Activated CD4-positive, alpha-beta T cell treated with anti-CD3 and anti-CD28 coated beads, Interleukin-2, amount 50 U/mL, for 4 hours (primary cell): Measurements from ENCODE around the gene ESPL1.
"Not testable (repeated sequence)": the region's sequence is repeated elsewhere in the genome, so short reads cannot be mapped to it uniquely, and the experiment has no call there.

Experiments
- DNase-seq, 2 experiments: peaks; one replicate each; pipeline ENCODE4 v3.0.0-alpha.2; 2020

Gene ESPL1

DNA sequence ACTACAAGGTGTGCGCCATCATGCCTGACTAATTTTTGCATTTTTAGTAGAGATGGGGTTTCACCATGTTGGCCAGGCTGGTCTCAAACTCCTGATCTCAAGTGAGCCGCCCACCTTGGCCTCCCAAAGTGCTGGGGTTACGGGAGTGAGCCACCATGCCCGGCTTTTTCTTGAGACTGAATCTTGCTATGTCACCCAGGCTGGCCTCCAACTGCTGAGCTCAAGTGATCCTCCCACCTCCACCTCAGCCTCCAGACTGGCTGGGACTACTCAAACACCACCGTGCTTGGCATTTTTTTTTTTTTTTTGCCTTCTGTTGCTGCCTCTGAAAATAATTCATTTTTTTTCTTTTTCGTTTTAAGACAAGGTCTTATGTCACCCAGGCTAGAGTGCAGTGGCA is 8.2 kb upstream of the ESPL1 start:
- DNase-seq, result no peak

DNA sequence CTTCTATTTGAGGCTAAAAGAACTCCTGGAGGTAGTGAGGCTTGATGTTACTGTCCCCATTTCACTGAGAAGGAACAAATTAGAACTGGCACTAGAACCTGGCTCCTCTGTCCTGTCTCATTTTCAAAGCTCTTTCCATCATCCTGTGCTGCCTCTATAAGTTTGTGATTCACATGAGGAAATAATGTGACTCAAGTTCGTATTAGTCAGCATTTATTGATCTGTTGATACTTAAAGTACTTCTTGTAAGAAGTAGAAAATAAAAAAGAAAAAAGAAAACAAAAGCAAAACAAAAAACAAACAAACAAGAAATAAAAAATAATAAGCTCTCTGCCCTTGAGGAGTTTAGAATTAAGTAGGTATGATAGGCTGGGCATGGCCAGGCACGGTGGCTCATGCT is 2.3 kb upstream of the ESPL1 start:
- no peak for DNase-seq

DNA sequence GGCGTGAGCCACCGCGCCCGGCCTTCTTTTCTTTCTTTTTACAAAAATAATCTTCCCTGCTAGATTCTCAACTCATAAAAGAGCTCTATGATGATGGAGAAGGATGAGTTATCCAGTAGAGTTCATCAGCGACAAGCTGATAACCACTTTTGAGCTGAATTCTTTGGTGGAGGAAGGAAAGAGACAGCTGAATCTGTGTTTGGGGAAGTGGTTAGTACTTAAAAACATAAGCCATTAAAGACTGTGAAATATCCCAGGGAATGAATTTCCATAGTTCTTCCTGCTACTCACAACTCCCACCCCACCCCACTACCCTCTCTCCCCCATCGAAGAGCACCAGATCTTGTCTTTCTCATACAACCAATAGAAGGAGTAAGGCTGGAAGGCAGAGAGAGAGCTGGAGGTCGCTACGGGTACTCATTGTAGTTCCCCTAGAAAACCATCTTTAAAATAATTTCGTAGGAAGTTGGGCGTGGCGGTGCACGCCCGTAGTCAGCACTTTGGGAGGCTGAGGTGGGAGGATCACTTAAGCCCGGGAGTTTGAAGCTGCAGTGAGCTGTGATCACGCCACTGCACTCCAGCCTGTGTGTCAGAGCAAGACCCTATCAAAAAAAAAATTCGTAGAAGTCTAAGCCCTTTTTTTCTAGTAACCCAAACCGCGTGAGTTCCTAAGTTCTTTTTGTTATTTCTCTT is 647 bp upstream of the ESPL1 start:
- DNase-seq, result peak in 1 of 2 experiments; percentile 29

DNA sequence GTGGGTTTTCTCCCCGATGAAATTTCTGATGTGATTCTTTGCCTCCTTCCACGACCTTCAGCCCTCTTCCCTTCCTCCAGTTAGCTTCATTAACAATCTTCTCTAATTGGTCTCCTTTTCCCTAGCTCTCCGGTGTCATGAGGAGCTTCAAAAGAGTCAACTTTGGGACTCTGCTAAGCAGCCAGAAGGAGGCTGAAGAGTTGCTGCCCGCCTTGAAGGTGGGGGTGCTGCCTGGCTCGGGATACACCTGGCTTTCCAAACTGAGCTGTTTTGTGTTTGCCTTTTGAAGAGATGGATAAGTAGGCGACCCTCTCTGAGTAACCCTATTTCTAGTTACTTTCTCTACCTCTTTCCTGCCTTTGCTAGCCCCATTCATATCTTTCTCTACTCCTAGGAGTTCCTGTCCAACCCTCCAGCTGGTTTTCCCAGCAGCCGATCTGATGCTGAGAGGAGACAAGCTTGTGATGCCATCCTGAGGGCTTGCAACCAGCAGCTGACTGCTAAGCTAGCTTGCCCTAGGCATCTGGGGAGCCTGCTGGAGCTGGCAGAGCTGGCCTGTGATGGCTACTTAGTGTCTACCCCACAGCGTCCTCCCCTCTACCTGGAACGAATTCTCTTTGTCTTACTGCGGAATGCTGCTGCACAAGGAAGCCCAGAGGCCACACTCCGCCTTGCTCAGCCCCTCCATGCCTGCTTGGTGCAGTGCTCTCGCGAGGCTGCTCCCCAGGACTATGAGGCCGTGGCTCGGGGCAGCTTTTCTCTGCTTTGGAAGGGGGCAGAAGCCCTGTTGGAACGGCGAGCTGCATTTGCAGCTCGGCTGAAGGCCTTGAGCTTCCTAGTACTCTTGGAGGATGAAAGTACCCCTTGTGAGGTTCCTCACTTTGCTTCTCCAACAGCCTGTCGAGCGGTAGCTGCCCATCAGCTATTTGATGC is 797 bp downstream of the ESPL1 start:
- DNase-seq, result no peak

DNA sequence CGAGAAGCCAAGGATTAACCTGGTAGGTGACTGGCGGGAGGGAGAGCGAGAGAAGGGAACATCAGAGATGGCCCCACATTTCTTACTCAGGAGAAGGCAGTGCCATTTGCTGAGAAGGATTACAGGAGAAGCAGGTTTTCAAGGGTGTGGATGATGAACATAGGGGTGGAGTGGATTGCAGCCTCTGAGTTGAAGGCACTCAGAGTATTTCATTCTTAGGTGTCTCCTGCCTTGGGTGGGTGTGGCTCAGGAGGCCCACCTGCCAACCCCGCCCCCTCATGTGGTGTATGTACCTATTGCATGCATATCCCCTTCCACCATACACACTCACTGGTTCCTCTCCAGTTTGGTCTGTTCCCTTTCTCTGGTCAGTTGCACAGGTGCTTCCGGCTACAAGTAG is 6.3 kb downstream of the ESPL1 start:
- DNase-seq, result no peak

DNA sequence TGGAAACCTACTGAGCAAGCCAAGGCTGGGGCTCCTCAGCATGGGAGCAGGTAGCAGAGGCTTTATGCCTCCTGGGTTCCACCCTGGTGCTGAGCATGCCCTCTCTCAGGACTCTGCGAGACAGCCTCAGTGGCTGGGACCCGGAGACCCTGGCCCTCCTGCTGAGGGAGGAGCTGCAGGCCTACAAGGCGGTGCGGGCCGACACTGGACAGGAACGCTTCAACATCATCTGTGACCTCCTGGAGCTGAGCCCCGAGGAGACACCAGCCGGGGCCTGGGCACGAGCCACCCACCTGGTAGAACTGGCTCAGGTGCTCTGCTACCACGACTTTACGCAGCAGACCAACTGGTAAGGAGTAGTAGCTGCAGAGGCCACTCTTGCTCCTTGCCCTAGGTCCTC is 8.4 kb downstream of the ESPL1 start:
- DNase-seq, result no peak

DNA sequence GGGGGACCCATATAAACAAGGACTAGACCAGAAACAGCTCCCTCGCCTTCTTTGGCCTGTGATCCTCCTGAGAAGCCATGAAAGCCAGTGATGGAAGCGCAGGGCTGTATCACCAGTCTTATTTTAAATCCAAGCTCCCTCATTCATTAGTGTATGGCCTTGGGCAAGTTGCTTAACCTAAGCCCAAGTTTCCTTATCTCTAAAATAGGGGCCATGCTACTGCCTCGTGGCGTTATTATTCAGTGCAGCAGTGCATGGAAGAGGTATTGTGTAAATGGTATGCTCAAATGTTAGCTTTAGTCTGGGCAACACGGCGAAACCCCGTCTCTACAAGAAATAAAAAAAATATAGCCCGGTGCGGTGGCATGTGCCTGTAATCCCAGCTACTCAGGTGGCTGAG is 9.9 kb downstream of the ESPL1 start:
- no peak for DNase-seq

DNA sequence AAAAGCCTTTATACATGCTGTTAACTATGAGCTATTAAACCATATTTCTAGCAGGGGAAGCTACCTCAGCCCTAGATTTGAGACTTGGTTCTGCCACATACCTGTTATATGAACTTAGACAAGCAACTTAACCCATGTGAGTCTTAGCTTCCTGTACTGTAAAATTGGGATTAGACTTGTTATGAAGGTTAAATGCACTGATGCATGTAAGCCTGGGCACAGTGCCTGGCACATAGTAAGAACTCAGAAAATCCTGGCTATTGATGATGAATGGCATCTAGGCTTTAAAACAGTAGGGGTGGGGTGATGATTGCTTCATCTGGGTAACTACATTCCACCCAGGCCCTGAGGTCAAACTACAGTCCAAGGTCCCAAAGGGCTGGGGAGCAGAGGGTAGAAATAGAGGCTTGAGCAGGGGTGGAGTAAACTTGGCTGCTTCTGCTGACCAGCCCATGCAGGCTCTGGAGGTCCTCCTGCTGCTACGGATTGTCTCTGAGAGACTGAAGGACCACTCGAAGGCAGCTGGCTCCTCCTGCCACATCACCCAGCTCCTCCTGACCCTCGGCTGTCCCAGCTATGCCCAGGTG is 11.3 kb downstream of the ESPL1 start:
- no peak for DNase-seq

DNA sequence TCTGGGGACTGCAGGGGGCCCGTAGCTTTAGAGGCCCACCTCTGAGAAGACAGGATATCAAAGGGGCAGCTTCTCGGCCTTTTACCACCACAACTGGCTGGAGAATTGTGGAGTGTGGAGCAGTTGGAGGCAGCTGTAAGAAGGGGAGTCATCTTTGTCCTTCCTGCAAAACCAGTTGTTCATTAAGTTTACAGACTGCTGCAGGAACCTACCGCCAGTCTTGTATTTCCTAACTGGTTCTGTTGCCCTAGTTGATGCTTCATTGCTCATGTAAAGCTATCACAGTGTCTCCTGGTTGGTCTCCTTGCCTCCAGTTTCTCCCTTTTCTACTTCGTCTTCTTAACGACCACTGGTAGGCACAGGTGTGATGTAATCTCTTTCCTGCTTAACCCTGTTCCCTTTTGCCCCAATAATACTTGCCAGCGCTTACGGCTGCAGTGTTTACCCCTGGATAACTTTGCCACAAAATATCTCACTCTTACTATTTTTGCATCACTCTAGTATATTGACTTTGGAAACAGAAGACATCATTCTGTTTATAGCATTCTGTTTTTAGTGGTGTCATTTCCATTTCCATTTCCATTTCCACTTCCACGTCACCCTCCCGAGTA is 11.9 kb downstream of the ESPL1 start:
- DNase-seq, result no peak

DNA sequence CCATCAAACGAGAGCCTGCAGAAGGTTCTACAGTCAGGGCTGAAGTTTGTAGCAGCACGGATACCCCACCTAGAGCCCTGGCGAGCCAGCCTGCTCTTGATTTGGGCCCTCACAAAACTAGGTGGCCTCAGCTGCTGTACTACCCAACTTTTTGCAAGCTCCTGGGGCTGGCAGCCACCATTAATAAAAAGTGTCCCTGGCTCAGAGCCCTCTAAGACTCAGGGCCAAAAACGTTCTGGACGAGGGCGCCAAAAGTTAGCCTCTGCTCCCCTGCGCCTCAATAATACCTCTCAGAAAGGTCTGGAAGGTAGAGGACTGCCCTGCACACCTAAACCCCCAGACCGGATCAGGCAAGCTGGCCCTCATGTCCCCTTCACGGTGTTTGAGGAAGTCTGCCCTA is 18.3 kb downstream of the ESPL1 start:
- no peak for DNase-seq

DNA sequence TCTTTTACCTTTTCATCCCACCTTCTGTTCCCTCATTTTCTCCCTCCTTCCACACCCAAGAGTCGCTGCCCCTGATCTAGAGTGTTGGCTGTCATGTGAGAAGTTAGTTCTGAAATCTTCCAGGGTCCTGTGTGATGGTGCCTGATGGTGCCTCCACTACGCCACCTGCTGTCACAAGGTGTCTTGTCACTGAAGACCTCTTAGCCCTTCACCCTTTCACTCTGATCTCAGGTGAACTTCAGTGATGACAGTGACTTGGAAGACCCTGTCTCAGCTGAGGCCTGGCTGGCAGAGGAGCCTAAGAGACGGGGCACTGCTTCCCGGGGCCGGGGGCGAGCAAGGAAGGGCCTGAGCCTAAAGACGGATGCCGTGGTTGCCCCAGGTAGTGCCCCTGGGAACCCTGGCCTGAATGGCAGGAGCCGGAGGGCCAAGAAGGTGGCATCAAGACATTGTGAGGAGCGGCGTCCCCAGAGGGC is 19.7 kb downstream of the ESPL1 start:
- DNase-seq, result peak; percentile 72 to 76

DNA sequence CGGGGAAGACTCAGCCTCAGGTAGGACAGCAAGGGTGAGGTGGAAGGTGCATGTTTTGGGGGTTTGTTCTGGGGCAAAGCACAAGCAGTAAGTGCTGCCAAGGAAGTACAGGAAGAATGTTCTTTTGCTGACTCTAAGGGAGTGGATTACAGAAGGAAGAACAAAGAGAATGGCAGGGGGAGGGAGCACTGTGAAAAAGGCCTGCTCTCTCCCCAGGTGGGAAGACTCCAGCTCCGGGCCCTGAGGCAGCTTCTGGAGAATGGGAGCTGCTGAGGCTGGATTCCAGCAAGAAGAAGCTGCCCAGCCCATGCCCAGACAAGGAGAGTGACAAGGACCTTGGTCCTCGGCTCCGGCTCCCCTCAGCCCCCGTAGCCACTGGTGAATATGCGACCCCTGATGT is 20.2 kb downstream of the ESPL1 start:
- no peak for DNase-seq

DNA sequence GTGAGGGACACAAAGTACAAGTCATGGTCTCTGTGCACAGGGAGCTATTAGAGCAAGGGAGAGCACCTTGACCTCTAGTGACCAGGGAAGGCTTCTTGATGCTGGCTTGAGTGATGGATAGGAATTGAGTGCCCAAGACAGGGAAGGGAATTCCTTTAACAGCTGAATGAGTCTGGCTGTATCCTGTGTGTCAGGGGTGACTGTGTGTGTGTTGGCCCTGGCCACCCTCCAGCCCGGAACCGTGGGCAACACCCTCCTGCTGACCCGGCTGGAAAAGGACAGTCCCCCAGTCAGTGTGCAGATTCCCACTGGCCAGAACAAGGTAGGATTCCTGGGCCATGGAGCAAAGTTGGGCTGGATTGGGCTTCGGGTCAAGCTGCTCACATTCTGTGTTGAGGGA is 21.8 kb downstream of the ESPL1 start:
- DNase-seq, result no peak

DNA sequence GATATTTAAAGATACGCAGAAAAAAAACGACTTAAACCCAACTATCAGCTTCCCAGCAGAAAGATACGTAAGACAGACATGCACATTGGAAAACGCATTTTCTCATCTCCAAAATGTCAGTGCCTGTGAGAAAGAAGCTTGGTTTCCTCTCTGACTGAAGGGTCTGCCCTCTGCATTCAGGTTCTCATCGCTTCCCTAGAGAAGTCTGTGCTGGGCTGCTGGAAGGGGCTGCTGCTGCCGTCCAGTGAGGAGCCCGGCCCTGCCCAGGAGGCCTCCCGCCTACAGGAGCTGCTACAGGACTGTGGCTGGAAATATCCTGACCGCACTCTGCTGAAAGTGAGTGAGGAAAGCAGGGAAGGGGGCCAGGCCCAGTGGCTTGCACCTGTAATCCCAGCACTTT is 22.6 kb downstream of the ESPL1 start:
- DNase-seq, result no peak

DNA sequence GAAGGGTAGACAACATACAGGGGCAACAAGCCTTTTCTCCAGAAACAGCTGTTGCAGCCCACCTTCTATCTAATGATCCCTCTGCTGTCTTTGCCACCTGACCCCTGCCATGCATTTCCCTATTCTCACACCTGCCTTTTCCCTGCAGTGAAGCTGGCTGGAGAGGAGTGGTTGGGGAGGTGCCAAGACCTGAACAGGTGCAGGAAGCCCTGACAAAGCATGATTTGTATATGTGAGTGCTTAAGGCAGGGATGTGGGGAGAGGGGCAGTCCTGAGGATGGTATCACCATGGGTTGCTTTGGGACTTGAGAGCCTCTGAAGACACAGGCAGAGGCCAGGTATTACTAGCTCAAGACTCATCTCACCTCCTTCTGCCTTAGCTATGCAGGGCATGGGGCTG is 24.3 kb downstream of the ESPL1 start:
- no peak for DNase-seq

DNA sequence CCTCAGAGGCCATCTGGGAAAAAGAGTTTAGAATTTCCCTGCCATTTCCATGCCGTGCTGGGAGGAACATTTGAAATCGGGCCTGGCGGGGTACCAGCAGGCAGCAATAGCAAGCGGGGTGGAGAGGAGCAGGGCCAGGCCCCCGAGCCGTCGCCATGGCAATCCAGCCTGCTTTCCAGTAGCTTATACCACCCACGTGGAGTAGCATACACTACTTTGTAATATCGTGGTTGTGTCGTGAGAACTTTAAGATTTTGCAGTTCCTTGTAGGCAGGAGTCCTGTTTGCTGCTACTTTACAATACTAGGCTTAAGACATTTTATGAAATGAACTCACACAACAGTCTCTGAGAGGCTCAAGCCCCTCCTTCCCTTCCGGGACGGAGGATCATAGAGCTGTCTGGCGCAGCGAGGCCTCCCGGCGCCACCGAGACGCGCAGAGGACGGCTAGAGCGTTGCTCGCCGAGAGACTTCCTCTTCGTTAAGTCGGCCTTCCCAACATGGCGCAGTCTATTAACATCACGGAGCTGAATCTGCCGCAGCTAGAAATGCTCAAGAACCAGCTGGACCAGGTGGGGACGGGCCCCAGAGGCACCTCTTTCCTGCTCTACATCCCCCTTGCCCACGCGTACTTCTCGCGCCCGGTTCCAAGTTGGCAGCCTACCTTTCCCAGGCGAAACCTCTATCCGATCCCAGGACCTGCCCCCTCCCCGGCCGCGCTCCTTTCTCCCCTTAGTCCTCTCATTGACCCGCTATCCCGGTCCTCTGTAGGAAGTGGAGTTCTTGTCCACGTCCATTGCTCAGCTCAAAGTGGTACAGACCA is 27.2 kb downstream of the ESPL1 start, which contains the start of gene PFDN5:
Gene PFDN5, plus strand, starts transcription at position 473 of the 821 bp plus-strand sequence. Its CDS starts 26 bp downstream, at position 499.
- peak; percentile 82 to 83 for DNase-seq

DNA sequence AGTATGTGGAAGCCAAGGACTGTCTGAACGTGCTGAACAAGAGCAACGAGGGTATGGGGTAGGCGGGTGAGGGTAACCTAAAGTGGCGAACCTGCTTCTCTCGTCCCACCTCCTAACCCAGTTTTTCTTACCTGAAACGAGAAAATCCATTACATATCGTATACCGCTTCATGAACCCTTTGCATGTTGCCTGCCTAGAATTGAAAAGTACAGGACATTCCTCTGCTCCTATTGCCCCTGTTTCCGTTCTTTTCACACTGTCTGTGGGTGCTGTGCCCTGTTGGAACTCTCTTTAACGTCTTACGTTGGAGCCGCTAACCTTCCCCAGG is 27.8 kb downstream of the ESPL1 start:
- DNase-seq, result no peak

DNA sequence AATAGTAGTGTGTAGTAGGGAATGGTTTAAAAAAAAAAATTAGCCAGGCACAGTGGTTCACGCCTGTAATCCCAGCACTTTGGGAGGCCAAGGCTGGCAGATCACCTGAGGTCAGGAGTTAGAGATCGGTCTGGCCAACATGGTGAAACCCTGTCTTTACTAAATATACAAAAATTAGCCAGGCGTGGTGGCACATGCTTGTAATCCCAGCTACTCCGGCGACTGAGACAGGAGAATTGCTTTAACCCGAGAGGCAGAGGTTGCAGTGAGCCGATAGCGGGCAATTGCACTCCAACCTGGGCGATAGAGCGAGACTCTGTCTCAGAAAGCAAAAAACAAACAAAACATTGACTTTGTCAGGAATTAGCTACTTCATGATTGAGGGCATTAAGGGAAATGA is 29.0 kb downstream of the ESPL1 start:
- not testable (repeated sequence) for DNase-seq

DNA sequence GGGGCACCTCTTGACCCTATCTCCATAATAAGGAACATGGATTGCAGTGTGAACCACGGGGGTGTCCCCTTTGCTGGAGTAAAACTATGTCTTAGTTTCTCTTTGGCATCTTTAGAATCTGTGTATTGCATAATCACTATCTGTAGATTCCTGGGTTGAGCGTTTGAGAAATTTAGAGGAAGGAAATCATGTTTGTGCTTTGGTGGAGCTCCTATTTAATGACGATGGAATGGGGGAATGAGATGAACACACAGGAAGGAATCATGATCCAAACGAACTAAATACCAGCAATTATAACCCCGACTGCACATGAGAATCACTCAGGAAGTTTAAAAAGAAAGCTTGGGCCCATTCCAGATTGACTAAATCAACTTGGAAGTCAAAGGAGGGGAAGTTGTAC is 30.1 kb downstream of the ESPL1 start:
- DNase-seq, result no peak

DNA sequence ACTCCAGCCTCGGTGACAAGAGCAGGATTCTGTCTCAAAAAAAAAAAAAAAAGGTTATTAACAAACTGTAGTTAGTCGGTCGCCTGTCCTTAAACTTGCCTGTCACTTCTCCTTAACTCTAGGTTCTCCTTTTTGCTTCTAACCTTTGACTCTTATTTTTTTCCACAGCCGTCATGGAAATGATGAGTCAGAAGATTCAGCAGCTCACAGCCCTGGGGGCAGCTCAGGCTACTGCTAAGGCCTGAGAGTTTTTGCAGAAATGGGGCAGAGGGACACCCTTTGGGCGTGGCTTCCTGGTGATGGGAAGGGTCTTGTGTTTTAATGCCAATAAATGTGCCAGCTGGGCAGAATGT is 31.0 kb downstream of the ESPL1 start:
- peak; percentile 16 to 25 for DNase-seq

DNA sequence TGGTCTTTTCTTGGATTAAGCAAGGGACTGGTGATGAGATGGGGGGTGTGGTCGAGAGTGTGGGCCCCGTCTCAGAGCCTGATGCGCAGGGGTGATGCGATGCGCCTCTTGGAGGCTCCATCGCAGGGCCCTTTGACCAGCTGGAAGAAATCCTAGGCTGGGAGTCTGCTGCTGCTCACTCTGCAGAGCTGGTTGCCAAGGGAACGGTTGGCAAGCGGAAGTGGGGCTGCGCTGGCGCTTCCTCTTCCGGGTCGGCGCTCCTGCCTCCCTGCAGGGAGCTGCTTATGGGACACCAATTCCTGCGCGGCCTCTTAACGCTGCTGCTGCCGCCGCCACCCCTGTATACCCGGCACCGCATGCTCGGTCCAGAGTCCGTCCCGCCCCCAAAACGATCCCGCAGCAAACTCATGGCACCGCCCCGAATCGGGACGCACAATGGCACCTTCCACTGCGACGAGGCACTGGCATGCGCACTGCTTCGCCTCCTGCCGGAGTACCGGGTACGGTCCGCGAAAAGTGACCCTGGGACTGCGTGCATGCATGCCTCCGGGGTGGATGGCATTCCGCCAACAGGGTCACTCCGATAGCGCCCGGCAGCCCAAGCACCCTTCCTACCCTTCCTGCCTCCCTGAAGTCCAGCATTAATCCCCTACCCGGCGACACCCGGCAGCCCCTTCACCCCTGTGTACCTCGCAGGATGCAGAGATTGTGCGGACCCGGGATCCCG is 31.5 kb downstream of the ESPL1 start, which contains the start of gene MYG1:
Gene MYG1, plus strand, starts transcription at position 242 of the 727 bp plus-strand sequence. Its CDS starts 43 bp downstream, at position 285.
- peak; percentile 73 to 77 for DNase-seq

DNA sequence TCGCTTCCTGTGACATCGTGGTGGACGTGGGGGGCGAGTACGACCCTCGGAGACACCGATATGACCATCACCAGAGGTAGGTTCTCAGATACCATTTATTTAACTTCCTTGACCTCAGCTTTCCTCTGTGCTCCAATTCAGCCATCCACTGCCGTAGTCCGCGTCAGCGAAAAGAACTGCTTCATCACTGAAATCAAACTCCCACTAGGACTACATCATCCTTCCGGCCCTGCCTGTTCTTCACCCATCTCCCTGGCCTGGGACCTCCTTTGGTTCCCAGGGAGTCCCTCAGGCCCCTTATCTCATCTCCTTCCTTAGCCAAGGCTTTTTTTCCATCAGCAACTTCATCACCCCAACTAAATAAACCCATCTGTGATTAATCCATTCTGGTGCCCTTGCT is 32.1 kb downstream of the ESPL1 start:
- no peak for DNase-seq
